Heart left ventricle (tissue), 13 donors: ENCODE results near the gene CCDC86.

ENCODE experiments used
- POLR2A ChIP-seq, 2 donors: fragments of 450-650 bp; IDR thresholded peaks; one replicate each; pipeline ENCODE4 v1.6.1; 2017; ENCODE audit warnings: antibody characterized with exemption in 2 of 2, mild to moderate bottlenecking in 2 of 2, moderate library complexity in 2 of 2
- TF ChIP-seq, protein P1 (sequence below), 12 donors: fragments of 200-600 bp; sonication (generic) in 4 of 12; IDR thresholded peaks; one replicate each; pipeline versions ENCODE4 v1.5.0 to v1.8.0; 2018 to 2022; ENCODE audit warnings: antibody characterized with exemption in 12 of 12, mild to moderate bottlenecking in 5 of 12
- donor health status: ischemic (EF 13 %, LVEDD 7.1; RV severe dilation, severe dysfunction).
- donor health status: DM: no; HTN: yes; CAD: no.
- donor health status: DM: no; HTN: no; CAD: no.
- donor health status: ischemic (EF 25% LVEDD 6.9; RV normal size, moderate dysfunction).
- donor health status: ischemic (EF 25% LVEDD 5.7; RV mildly dilated, moderate dysfunction).
- donor health status: ischemic (EF 35%, LVEDD 5.7; RV mildly dilated, moderate dysfunction).
- donor health status: nonischemic (EF 11% LVEDD 7.7; RV severe dilation, severe dysfunction).
- donor health status: DM: yes; HTN: yes; CAD: no.
- donor health status: PGD.
- donor health status: ischemic (EF 29% LVEDD 5.4; RV normal size, mild dysfunction).
- donor health status: nonischemic (EF 23%, LVEDD 6.1; RV moderate dilation, normal function).

DNA sequence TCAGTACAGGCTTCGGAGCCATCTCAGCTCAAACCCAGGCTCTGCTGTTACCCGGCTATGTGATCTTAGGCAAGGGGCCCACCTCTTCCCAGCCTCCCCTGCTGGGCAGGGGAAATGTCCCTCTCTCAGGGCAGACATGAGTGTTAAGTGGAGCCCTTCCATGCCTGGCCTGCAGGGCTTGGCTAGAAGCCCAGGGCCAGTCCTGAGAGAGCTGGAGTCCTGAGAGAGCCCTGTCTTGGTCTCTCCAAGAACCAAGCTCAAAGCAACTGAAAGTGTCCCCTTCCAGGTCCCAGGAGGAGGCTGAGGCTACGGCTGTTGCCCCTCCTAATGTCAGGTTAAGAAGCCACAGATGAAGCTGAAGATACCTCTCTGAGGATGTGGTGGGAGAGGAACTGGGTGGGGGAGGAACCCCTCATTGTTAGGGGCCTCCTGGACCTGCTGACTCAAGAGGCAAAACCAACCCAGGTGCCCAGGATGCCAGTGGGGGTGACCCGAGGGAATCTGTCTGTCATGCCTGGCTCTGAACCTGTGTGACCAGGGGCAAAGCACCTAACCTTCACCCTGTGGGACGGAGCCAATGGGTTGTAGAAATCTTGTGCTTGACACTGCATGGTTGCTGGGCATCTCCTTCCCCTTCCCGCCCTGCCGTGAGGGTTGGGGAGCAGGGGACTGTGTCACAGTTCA, 29.6 kb downstream of the CCDC86 start:
- TF ChIP-seq, protein P1, sequence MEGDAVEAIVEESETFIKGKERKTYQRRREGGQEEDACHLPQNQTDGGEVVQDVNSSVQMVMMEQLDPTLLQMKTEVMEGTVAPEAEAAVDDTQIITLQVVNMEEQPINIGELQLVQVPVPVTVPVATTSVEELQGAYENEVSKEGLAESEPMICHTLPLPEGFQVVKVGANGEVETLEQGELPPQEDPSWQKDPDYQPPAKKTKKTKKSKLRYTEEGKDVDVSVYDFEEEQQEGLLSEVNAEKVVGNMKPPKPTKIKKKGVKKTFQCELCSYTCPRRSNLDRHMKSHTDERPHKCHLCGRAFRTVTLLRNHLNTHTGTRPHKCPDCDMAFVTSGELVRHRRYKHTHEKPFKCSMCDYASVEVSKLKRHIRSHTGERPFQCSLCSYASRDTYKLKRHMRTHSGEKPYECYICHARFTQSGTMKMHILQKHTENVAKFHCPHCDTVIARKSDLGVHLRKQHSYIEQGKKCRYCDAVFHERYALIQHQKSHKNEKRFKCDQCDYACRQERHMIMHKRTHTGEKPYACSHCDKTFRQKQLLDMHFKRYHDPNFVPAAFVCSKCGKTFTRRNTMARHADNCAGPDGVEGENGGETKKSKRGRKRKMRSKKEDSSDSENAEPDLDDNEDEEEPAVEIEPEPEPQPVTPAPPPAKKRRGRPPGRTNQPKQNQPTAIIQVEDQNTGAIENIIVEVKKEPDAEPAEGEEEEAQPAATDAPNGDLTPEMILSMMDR (IDR thresholded peaks at IDR 0.05) = peak in 7 of 12 donors; percentile 14 to 44 (median 28)
- no peak for TF ChIP-seq POLR2A (IDR thresholded peaks at IDR 0.05)
